SK-N-SH (cell line): ENCODE results near the gene PDK4. TPM values are rescaled to one million over a fixed set of nuclear protein-coding genes. Genes with fewer than 3 reads are reported as not detected.

ENCODE experiments used
- CTCF ChIA-PET: fragments of 300-600, 350-600 bp; formaldehyde crosslinking; extraction: SDS; loops from one replicate; lab custom pipeline; 2021; lab: Yijun Ruan, JAX
- POLR2A ChIA-PET: fragments of 350-600 bp; sonication (Branson Sonifier 250); formaldehyde crosslinking; extraction: SDS; loops from one replicate; lab custom pipeline; 2020; ENCODE audit warnings: antibody characterized with exemption, inconsistent platforms; lab: Yijun Ruan, JAX
- DNase-seq: peaks from one replicate; pipeline ENCODE4 v3.0.0; 2012
- H2AFZ ChIP-seq: fragments of 200-600 bp; sonication (generic); 2 replicates; pipeline ENCODE4 v1.8.1; 2016; ENCODE audit warnings: antibody characterized with exemption, mild to moderate bottlenecking, low read depth
- H3F3A ChIP-seq: fragments of 200-600 bp; sonication (generic); replicated peaks from 2 replicates; pipeline ENCODE3; 2016; ENCODE audit warnings: antibody characterized with exemption, mild to moderate bottlenecking; ENCODE audit not compliant: insufficient read depth
- H3K27ac ChIP-seq, 2 experiments: fragments of 200-500 bp in 1 of 2; fragments of 200-600 bp in 1 of 2; sonication (Bioruptor generic) in 1 of 2; sonication (generic), shearing (Covaris generic) in 1 of 2; 2 replicates each; pipeline versions ENCODE4 v1.5.1 to v1.6.1; 2014 to 2016; ENCODE audit warnings: low read depth in 2 of 2, inconsistent platforms in 1 of 2, low read length in 1 of 2, mild to moderate bottlenecking in 1 of 2, mixed read lengths in 1 of 2
- H3K27me3 ChIP-seq: fragments of 200-600 bp; sonication (generic), shearing (Covaris generic); 2 replicates; pipeline ENCODE4 v1.6.1; 2016; ENCODE audit warnings: mixed run types; ENCODE audit not compliant: insufficient read depth
- H3K36me3 ChIP-seq, 2 experiments: fragments of 200-500 bp in 1 of 2; fragments of 200-600 bp in 1 of 2; sonication (Bioruptor generic) in 1 of 2; sonication (generic) in 1 of 2; replicated peaks in 1 of 2; 2 replicates each; pipeline versions ENCODE3 to v1.5.1; 2014 to 2016; ENCODE audit warnings: low read length in 1 of 2, mild to moderate bottlenecking in 1 of 2; ENCODE audit not compliant: insufficient read depth in 2 of 2, control insufficient read depth in 1 of 2
- H3K4me1 ChIP-seq, 2 experiments: fragments of 200-500 bp in 1 of 2; fragments of 200-600 bp in 1 of 2; sonication (Bioruptor generic) in 1 of 2; sonication (generic), shearing (Covaris generic) in 1 of 2; 2 replicates each; pipeline versions ENCODE4 v1.5.1 to v1.6.1; 2014 to 2016; ENCODE audit warnings: low read depth in 1 of 2, low read length in 1 of 2, mixed run types in 1 of 2; ENCODE audit not compliant: insufficient read depth in 2 of 2, control insufficient read depth in 1 of 2
- H3K4me2 ChIP-seq: fragments of 200-600 bp; sonication (generic), shearing (Covaris generic); 2 replicates; pipeline ENCODE4 v1.6.1; 2017; ENCODE audit warnings: mixed run types
- H3K4me3 ChIP-seq, 2 experiments: fragments of 200-500 bp in 1 of 2; fragments of 200-600 bp in 1 of 2; sonication (Bioruptor generic) in 1 of 2; sonication (generic), shearing (Covaris generic) in 1 of 2; 2 replicates each; pipeline versions ENCODE4 v1.5.1 to v1.8.1; 2014 to 2016; ENCODE audit warnings: low read depth in 2 of 2, inconsistent platforms in 1 of 2, low read length in 1 of 2, mild to moderate bottlenecking in 1 of 2, mixed read lengths in 1 of 2, moderate library complexity in 1 of 2
- H3K79me2 ChIP-seq: fragments of 200-600 bp; sonication (generic); 2 replicates; pipeline ENCODE4 v1.8.1; 2017; ENCODE audit warnings: mild to moderate bottlenecking; ENCODE audit not compliant: insufficient read depth
- H3K9ac ChIP-seq: fragments of 200-600 bp; sonication (generic); 2 replicates; pipeline ENCODE4 v1.6.1; 2017; ENCODE audit warnings: mixed run types
- H3K9me2 ChIP-seq: fragments of 200-600 bp; sonication (generic); 2 replicates; pipeline ENCODE4 v1.6.1; 2017; ENCODE audit warnings: mixed run types
- H3K9me3 ChIP-seq: fragments of 200-600 bp; sonication (generic); 2 replicates; pipeline ENCODE4 v1.6.1; 2017; ENCODE audit warnings: mixed run types, mild to moderate bottlenecking, moderate library complexity
- H4K20me1 ChIP-seq: fragments of 200-600 bp; sonication (generic); 2 replicates; pipeline ENCODE4 v1.6.1; 2017; ENCODE audit warnings: mild to moderate bottlenecking, mixed run types; ENCODE audit not compliant: insufficient read depth
- CTCF ChIP-seq: fragments of 200-600 bp; sonication (generic); IDR thresholded peaks from 2 replicates; pipeline ENCODE4 v1.6.1; 2017; ENCODE audit warnings: antibody characterized with exemption, mild to moderate bottlenecking, moderate library complexity
- ELF1 ChIP-seq: IDR thresholded peaks from 2 replicates; pipeline ENCODE4 v1.4.0; 2012
- EP300 ChIP-seq, 2 experiments: IDR thresholded peaks; 2 replicates each; pipeline versions ENCODE4 v1.4.0 to v1.6.1; 2012; ENCODE audit warnings: borderline replicate concordance in 1 of 2, low read depth in 1 of 2, low read length in 1 of 2
- FOXJ3 ChIP-seq: sonication (generic); formaldehyde crosslinking; IDR thresholded peaks from 2 replicates; pipeline ENCODE4 v1.5.1; 2020; ENCODE audit warnings: mild to moderate bottlenecking, missing genetic modification reagents
- GATA2 ChIP-seq: sonication (generic); formaldehyde crosslinking; IDR thresholded peaks from 2 replicates; pipeline ENCODE4 v1.5.0; 2020; ENCODE audit warnings: mild to moderate bottlenecking, missing genetic modification reagents
- IRF3 ChIP-seq: fragments of 150-350 bp; IDR thresholded peaks from 2 replicates; pipeline ENCODE4 v1.6.1; 2016; ENCODE audit warnings: mild to moderate bottlenecking, low read depth, low read length
- MAX ChIP-seq: IDR thresholded peaks from 2 replicates; pipeline ENCODE4 v1.4.0; 2012; ENCODE audit warnings: low read depth
- MEF2A ChIP-seq: IDR thresholded peaks from 2 replicates; pipeline ENCODE4 v1.4.0; 2012; ENCODE audit warnings: low read depth, borderline replicate concordance
- MXI1 ChIP-seq: IDR thresholded peaks from 2 replicates; pipeline ENCODE4 v1.6.1; 2012; ENCODE audit warnings: mild to moderate bottlenecking, low read depth, low read length, improper control_type of control experiment
- NFIC ChIP-seq: IDR thresholded peaks from 2 replicates; pipeline ENCODE4 v1.4.0; 2012; ENCODE audit warnings: borderline replicate concordance
- PBX3 ChIP-seq: IDR thresholded peaks from 2 replicates; pipeline ENCODE4; 2012
- RCOR1 ChIP-seq: fragments of 150-350 bp; IDR thresholded peaks from 2 replicates; pipeline ENCODE4 v1.6.1; 2017; ENCODE audit warnings: antibody characterized with exemption, low read length
- REST ChIP-seq: IDR thresholded peaks from 2 replicates; pipeline ENCODE4 v1.6.1; 2012; ENCODE audit warnings: mild to moderate bottlenecking, low read depth, low read length, moderate library complexity
- RFX5 ChIP-seq: IDR thresholded peaks from 2 replicates; pipeline ENCODE4 v1.6.1; 2012; ENCODE audit warnings: mild to moderate bottlenecking, improper control_type of control experiment, low read length
- SMC3 ChIP-seq: IDR thresholded peaks from 2 replicates; pipeline ENCODE4 v1.6.1; 2012; ENCODE audit warnings: low read depth, low read length, improper control_type of control experiment
- TCF12 ChIP-seq: IDR thresholded peaks from 2 replicates; pipeline ENCODE4 v1.4.0; 2012
- USF1 ChIP-seq: IDR thresholded peaks from 2 replicates; pipeline ENCODE4 v1.4.0; 2012; ENCODE audit warnings: low read depth, borderline replicate concordance
- ZBTB33 ChIP-seq: IDR thresholded peaks from 2 replicates; pipeline ENCODE4 v1.4.0; 2012; ENCODE audit warnings: low read depth, borderline replicate concordance
- WGBS: methylation state at CpG from one replicate; pipeline ENCODE4 v1.1.6; 2017; ENCODE audit warnings: low lambda C conversion rate; 5-methylcytosine and 5-hydroxymethylcytosine counted together
- polyA plus RNA-seq, 3 experiments: library from polyadenylated mRNA; depleted of rRNA; stranded (reverse); fragments of >200 nt; gene quantifications; 2 replicates each; pipeline ENCODE4 v1.2.3, GENCODE V29; 2012

The PDK4 gene
- polyA plus RNA-seq, 1 of the 3 experiments (the other 2 are of a cell fraction): 0.13 TPM

- POLR2A ChIA-PET: no interaction called here
- CTCF ChIA-PET: interaction anchor here (0.9 kb wide), 1 partner anchor 26 kb away, joined by 3 read pairs; no protein-coding TSS in a partner anchor
- H3K4me2 ChIP-seq: no peak overlapping the region
Observed at GRCh38 chr7:95611224-95611623, 14.9 kb upstream of the PDK4 start.

More at GRCh38 chr7:95611224-95611623, 14.9 kb upstream of the PDK4 start:
- Histone ChIP-seq H2AFZ (no peak overlapping the region), H3K27ac (no peak overlapping the region), H3K9me3 (no peaks in the 10 kb centered on the region), H3K79me2 (no peaks in the 10 kb centered on the region), H3K36me3 (no peaks in the 10 kb centered on the region), H3K4me1 (peaks cover 4 to 15% of the 10 kb centered on the region in 2 experiments; a peak in 2 of 4 replicates), H3K4me3 (no peak overlapping the region), H3K9ac (no peak overlapping the region), H3K27me3 (no peaks in the 10 kb centered on the region; the same call in 1 of the 2 replicates), H4K20me1 (no peaks in the 10 kb centered on the region), H3K9me2 (no peaks in the 10 kb centered on the region)
- DNase-seq: no peak
- WGBS: 62% methylated on average over 2 of the region's 2 CpGs
- TF ChIP-seq CTCF (no peak), IRF3 (no peak), FOXJ3 (CRISPR knock-in tag) (no peak), MAX (no peak), GATA2 (CRISPR knock-in tag) (no peak), USF1 (no peak), RCOR1 (no peak), ELF1 (no peak), REST (no peak), NFIC (no peak), MEF2A (no peak), RFX5 (no peak), EP300 (IDR thresholded peaks at IDR 0.05; ENCODE audit: borderline replicate concordance in 1 of 2, low read depth in 1 of 2, low read length in 1 of 2) (no peak), MXI1 (no peak), PBX3 (no peak), ZBTB33 (no peak), SMC3 (no peak), TCF12 (no peak)
- TF ChIP-seq, all 33 proteins: peak for 0
- H3F3A ChIP-seq: no peaks in the 10 kb centered on the region
